ENCODE results near the gene CYB5R2. TPM values are rescaled to one million over a fixed set of nuclear protein-coding genes. Genes with fewer than 3 reads are reported as not detected.

Gene CYB5R2
- total RNA-seq, 1 experiment from 2014 or later: 40.3 TPM

DNA sequence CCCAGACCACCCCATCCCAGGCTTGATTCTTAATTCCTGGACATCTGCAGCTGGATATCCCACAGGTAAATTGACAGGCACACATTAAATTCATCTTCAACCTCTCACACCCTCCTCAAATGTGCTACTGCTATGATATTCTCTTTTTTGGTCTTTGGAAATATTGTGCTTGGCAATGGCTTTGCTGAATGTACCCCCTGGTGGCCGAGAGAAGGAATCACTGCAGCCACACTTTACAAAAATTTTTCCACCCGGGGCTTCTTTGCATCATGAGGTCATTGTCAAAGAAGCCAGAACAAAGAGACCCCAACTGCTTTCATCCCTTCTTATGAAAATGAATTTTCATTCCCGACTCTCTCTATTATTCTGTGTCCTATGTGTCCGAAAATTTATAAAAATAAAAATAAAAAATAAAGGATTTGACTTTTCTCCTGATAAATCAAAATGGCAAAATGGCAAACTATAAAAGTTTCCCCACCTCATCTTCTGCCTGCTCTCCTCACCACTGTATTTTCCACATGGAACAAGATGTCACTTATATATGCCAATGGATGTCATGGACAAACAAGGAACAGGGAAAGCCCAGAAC, 15.0 kb upstream of the CYB5R2 start:
- peak; percentile 18 for DNase-seq (ENCODE audit: low spot score)
- H3K27ac Mint-ChIP-seq: no peak overlapping the region
- CTCF ChIA-PET: interaction anchor here (1.9 to 2.1 kb wide), 3 partner anchors 23 to 117 kb away, joined by 6 to 15 read pairs (median 8); no protein-coding TSS in a partner anchor

GRCh38 chr11:7687386-7687785, 14.1 kb upstream of the CYB5R2 start:
- no peaks in the 10 kb centered on the region; the same call in 1 of the 2 replicates for H3K27me3 Mint-ChIP-seq (ENCODE audit: low read depth)
- no peak for ATAC-seq
- CTCF ChIA-PET: interaction anchor here (1.1 to 2.1 kb wide), 7 partner anchors 10 to 116 kb away, joined by 4 to 15 read pairs (median 6); partner anchors contain the start of gene CYB5R2
- TF ChIP-seq ZNF396 (CRISPR knock-in tag; IDR thresholded peaks at IDR 0.05; ENCODE audit: borderline replicate concordance) (no peak), E2F5 (CRISPR knock-in tag; IDR thresholded peaks at IDR 0.05) (no peak), NFATC4 (CRISPR knock-in tag; IDR thresholded peaks at IDR 0.05) (no peak), NR1H2 (CRISPR knock-in tag; IDR thresholded peaks at IDR 0.05) (no peak), SMAD3 (CRISPR knock-in tag; IDR thresholded peaks at IDR 0.05; ENCODE audit: borderline replicate concordance) (no peak), MYBL2 (CRISPR knock-in tag; IDR thresholded peaks at IDR 0.05) (no peak), TP53 (CRISPR knock-in tag; IDR thresholded peaks at IDR 0.05) (no peak), ELF4 (CRISPR knock-in tag; IDR thresholded peaks at IDR 0.05; ENCODE audit: low read depth) (no peak), ZNF423 (CRISPR knock-in tag; IDR thresholded peaks at IDR 0.05) (no peak), EMX1 (CRISPR knock-in tag; IDR thresholded peaks at IDR 0.05) (no peak), ZNF671 (CRISPR knock-in tag; IDR thresholded peaks at IDR 0.05) (no peak), TCF7 (CRISPR knock-in tag; IDR thresholded peaks at IDR 0.05; ENCODE audit: low read depth) (no peak)
- TF ChIP-seq, protein P1, sequence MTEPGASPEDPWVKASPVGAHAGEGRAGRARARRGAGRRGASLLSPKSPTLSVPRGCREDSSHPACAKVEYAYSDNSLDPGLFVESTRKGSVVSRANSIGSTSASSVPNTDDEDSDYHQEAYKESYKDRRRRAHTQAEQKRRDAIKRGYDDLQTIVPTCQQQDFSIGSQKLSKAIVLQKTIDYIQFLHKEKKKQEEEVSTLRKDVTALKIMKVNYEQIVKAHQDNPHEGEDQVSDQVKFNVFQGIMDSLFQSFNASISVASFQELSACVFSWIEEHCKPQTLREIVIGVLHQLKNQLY (CRISPR knock-in tag; IDR thresholded peaks at IDR 0.05): no peak
- TF ChIP-seq, protein P2, sequence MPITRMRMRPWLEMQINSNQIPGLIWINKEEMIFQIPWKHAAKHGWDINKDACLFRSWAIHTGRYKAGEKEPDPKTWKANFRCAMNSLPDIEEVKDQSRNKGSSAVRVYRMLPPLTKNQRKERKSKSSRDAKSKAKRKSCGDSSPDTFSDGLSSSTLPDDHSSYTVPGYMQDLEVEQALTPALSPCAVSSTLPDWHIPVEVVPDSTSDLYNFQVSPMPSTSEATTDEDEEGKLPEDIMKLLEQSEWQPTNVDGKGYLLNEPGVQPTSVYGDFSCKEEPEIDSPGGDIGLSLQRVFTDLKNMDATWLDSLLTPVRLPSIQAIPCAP (CRISPR knock-in tag; IDR thresholded peaks at IDR 0.05): no peak
- TF ChIP-seq, protein P3, sequence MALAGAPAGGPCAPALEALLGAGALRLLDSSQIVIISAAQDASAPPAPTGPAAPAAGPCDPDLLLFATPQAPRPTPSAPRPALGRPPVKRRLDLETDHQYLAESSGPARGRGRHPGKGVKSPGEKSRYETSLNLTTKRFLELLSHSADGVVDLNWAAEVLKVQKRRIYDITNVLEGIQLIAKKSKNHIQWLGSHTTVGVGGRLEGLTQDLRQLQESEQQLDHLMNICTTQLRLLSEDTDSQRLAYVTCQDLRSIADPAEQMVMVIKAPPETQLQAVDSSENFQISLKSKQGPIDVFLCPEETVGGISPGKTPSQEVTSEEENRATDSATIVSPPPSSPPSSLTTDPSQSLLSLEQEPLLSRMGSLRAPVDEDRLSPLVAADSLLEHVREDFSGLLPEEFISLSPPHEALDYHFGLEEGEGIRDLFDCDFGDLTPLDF (CRISPR knock-in tag; IDR thresholded peaks at IDR 0.05): no peak
- TF ChIP-seq, protein P4, sequence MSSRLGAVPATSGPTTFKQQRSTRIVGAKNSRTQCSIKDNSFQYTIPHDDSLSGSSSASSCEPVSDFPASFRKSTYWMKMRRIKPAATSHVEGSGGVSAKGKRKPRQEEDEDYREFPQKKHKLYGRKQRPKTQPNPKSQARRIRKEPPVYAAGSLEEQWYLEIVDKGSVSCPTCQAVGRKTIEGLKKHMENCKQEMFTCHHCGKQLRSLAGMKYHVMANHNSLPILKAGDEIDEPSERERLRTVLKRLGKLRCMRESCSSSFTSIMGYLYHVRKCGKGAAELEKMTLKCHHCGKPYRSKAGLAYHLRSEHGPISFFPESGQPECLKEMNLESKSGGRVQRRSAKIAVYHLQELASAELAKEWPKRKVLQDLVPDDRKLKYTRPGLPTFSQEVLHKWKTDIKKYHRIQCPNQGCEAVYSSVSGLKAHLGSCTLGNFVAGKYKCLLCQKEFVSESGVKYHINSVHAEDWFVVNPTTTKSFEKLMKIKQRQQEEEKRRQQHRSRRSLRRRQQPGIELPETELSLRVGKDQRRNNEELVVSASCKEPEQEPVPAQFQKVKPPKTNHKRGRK (CRISPR knock-in tag; IDR thresholded peaks at IDR 0.05; ENCODE audit: borderline replicate concordance): no peak
- no peaks in the 10 kb centered on the region for H3K9me3 Mint-ChIP-seq
- no peak overlapping the region for H3K27ac Mint-ChIP-seq
- H3K4me1 Mint-ChIP-seq: peaks cover 24% of the 10 kb centered on the region
- no peaks in the 10 kb centered on the region for H3K36me3 Mint-ChIP-seq
- POLR2A ChIA-PET: no interaction called here
- DNase-seq (ENCODE audit: low spot score): no peak
- H3K4me3 Mint-ChIP-seq: no peak overlapping the region

More for the DNA sequence above, 15.0 kb upstream of the CYB5R2 start:
- Mint-ChIP-seq H3K27me3 (ENCODE audit: low read depth) (no peaks in the 10 kb centered on the region; the same call in 1 of the 2 replicates), H3K9me3 (no peaks in the 10 kb centered on the region), H3K4me1 (peaks cover 29% of the 10 kb centered on the region), H3K4me3 (no peak overlapping the region), H3K36me3 (no peaks in the 10 kb centered on the region)
- no peak for TF ChIP-seq NR2C2 (CRISPR knock-in tag; IDR thresholded peaks at IDR 0.05)
- TF ChIP-seq ETV6 (CRISPR knock-in tag; IDR thresholded peaks at IDR 0.05): no peak
- TF ChIP-seq, protein P5, sequence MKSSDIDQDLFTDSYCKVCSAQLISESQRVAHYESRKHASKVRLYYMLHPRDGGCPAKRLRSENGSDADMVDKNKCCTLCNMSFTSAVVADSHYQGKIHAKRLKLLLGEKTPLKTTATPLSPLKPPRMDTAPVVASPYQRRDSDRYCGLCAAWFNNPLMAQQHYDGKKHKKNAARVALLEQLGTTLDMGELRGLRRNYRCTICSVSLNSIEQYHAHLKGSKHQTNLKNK (CRISPR knock-in tag; IDR thresholded peaks at IDR 0.05): no peak
- TF ChIP-seq, protein P6, sequence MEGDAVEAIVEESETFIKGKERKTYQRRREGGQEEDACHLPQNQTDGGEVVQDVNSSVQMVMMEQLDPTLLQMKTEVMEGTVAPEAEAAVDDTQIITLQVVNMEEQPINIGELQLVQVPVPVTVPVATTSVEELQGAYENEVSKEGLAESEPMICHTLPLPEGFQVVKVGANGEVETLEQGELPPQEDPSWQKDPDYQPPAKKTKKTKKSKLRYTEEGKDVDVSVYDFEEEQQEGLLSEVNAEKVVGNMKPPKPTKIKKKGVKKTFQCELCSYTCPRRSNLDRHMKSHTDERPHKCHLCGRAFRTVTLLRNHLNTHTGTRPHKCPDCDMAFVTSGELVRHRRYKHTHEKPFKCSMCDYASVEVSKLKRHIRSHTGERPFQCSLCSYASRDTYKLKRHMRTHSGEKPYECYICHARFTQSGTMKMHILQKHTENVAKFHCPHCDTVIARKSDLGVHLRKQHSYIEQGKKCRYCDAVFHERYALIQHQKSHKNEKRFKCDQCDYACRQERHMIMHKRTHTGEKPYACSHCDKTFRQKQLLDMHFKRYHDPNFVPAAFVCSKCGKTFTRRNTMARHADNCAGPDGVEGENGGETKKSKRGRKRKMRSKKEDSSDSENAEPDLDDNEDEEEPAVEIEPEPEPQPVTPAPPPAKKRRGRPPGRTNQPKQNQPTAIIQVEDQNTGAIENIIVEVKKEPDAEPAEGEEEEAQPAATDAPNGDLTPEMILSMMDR (IDR thresholded peaks at IDR 0.05): peak; percentile 83
- TF ChIP-seq NFATC4 (CRISPR knock-in tag; IDR thresholded peaks at IDR 0.05): no peak
- TF ChIP-seq CBFB (CRISPR knock-in tag; IDR thresholded peaks at IDR 0.05; ENCODE audit: low read depth): no peak
- POLR2A ChIA-PET: no interaction called here
- ATAC-seq: peak; percentile 69
